HG02870 (cell line): ENCODE data around the gene BAHCC1.
"Not testable (repeated sequence)": the region's sequence is repeated elsewhere in the genome, so short reads cannot be mapped to it uniquely, and the experiment has no call there.

ENCODE experiments used
- ATAC-seq: cut with Tn5 transposase; IDR thresholded peaks from one replicate; pipeline ENCODE4 v1.9.1; 2021; ENCODE audit warnings: mild to moderate bottlenecking, moderate library complexity; ENCODE audit not compliant: unreplicated experiment

BAHCC1 gene

GRCh38 chr17:81425716-81426392 lies 30.6 kb downstream of the BAHCC1 start:
- ATAC-seq: not testable (repeated sequence)

DNA sequence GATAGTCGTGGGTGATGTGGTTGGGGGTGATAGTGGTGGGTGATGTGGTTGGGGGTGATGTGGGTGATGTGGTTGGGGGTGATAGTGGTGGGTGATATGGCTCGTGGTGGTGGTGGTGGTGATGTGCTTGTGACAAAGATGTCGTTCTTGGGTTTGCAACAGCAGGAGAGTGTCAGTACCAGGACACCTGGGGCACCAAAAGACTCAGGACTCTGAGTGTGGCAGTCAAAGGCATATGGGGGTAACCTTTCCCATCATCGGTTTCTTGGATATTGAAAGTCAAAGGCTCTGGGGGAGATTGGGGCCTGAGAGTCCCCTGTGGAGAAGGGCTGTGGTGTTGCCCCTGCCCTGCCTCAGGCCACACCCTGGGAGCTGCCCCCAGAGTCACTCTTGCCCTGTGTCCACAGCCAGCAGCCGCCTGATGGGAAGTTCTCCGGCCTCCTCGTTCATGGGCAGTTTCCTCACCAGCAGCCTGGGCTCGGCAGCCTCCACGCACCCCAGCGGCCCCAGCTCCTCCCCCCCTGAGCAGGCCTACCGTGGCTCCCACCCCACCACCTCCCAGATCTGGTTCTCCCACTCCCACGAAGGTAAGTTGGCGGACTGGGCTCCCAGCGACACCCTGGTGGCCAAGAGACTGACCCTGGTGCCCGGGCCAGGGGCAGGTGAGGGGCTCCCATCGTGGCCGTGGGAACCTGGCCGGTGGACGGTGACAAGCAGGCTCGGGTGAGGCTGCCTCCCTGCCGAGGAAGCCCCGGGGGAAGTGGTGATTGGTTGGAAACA lies 31.3 kb downstream of the BAHCC1 start:
- ATAC-seq: no peak

GRCh38 chr17:81427173-81428120 lies 32.2 kb downstream of the BAHCC1 start:
- ATAC-seq: no peak

DNA sequence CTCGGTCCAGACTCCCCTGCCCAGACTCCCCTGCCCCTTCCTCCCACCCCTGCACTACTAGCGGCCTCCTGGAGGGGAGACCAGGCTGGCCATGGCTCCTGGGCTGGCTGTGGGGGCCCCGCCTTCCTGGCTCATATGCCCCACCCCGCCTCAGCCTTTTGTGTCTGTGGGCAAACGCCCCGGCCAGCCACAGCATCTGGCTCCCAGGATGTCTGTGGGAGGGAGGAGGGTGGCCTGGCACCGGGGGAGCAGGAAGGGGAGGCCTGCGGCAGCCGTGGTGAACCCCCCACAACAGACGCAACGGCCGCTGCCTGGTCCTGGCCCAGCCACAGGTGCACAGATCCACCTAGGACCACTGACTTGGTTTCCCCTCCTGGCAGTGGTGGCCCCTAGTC lies 32.9 kb downstream of the BAHCC1 start:
- ATAC-seq: no peak

DNA sequence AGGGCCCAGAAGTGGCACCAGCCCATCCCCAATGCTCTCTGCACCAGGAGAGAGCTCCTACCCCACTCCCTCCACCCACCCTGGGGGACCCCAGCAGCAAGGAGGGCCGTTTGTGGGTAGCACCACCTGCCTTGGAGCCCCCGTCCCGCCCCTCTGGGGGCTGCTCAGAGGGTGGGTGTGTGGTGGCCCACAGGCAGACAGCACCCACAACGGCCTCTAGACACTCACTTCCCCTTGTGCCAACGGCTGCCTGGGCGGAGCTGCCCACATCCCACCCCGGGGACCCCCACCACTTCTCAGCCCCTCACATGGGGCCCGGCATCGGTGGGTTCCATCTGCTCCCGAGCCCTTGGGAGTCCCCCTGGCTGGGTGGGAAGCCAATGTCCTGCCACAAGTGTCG lies 33.3 kb downstream of the BAHCC1 start:
- ATAC-seq: no peak

GRCh38 chr17:81428948-81429774 lies 33.9 kb downstream of the BAHCC1 start:
- ATAC-seq: no peak

- no peak for ATAC-seq
Measured at GRCh38 chr17:81429821-81430551, 34.7 kb downstream of the BAHCC1 start.

- no peak for ATAC-seq
Measured at GRCh38 chr17:81431545-81432482, 36.6 kb downstream of the BAHCC1 start.

DNA sequence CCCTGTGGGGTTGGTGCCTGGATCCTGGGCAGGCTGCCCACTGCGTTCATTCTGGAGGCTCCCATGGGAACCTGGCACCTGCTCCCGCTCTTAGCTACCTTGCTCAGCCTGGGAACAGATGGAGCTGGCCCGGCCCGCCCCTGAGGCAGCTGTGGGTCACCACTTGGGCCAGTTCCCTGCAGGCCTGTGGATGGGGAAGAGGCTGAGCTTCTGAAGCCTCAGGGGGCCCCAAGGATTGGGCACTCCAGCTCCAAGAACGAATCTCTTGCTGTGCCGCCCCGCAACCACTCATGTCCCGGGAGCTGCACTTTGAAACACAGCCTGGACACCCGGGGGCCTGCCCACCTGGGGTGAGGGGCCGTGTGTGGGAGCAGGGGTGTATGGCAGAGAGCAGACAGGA lies 37.7 kb downstream of the BAHCC1 start:
- ATAC-seq: no peak

- no peak for ATAC-seq
Measured at GRCh38 chr17:81433656-81434055, 38.4 kb downstream of the BAHCC1 start.

- ATAC-seq: no peak
Measured at GRCh38 chr17:81434072-81434471, 38.8 kb downstream of the BAHCC1 start.

DNA sequence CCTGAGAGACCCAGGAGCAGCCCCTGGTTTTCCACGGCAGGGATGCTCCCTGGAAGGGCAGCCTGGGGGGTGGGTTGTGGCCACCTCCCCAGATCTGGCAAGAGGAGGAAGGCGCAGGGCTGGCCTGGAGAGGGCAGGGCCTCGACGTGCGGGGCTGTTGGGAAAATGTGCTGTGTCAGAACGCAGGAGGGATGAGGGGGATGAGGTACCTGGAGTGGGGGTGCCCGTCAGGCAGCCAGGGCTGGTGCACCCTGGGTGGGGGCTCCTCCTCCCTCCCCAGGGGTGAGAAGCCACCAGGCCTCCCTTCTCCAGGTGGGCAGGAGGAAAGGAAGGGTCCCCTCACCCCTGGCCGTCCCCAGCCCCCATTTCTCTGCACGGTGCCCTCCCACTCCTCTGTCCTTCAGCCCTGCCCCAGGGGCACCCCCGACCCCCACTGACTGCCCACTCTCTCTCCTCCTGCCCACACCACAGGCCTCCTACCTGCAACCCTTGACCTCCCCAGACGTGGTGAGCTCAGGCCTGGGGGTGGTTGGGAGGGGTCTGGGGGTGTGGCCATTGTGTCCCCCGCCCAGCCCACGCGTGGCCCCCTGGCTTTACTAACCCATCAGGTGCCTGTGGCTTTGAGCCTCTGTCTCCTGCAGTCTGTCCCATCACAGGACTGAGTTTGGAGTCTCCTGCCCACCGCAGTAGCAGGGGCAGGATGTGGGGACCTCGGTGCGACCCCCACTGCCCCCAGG lies 39.6 kb downstream of the BAHCC1 start:
- ATAC-seq: no peak

DNA sequence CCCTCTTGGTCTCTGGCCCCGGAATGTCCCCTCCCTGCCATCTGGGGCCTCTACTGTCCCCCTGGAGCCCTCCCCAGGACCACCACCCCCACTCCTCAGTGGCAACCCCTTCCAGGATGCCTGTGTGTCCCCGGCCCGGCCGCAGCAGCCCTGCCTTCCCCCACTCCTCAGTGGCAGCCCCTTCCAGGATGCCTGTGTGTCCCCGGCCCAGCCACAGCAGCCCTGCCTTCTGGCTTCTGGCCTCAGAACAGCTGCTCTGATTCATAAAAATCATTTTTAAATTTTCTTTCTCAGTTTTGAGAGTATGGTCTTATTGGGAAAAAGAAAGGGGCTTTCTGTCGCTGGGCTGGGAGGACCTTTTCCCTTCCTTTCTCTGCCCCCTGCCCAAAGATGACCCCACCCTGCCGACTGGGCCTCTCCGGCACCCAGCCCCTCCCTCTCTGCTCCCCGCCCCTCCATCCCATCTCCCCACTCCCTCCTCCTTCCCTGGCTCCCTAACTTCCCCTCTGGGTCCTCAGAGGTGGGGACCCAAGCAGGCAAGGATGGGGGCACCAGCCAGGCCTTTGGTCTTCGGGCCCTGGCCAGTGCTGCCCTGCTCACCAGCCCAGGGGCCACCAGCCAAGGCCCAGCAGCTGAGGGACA lies 40.5 kb downstream of the BAHCC1 start:
- no peak for ATAC-seq

- no peak for ATAC-seq
Measured at GRCh38 chr17:81436294-81436849, 41.1 kb downstream of the BAHCC1 start.

GRCh38 chr17:81437191-81437651 lies 42.0 kb downstream of the BAHCC1 start:
- ATAC-seq: no peak

DNA sequence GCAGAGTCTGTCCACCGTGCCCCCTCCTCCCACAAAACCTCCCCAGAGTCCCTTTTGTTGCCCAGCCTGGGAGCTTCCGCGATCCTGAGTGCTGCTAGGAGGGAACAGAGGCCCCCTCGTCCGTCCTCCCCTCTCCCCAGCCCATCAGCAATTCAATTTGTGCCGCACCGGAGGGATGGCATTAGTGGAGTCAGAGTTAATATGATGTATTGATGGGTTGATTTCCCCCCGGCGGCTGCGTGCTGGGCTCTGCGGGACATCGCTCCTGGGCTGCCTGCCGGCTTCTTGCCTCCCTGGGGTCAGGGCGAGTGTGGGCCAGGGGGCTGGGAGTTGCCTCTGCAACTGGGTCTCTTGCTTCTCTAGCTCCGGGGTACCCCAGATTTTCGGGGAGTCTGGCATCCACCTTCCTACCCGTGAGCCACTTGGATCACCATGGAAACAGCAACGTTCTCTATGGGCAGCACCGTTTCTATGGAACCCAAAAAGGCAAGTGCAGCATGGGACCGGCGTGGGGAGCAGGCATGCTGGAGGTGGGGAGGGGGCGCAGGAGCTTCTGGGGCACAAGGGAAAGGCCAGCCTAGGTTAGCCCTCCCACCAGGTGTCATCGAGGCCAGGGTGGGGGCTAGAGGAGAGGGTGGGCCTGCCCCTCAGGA lies 42.9 kb downstream of the BAHCC1 start:
- no peak for ATAC-seq

DNA sequence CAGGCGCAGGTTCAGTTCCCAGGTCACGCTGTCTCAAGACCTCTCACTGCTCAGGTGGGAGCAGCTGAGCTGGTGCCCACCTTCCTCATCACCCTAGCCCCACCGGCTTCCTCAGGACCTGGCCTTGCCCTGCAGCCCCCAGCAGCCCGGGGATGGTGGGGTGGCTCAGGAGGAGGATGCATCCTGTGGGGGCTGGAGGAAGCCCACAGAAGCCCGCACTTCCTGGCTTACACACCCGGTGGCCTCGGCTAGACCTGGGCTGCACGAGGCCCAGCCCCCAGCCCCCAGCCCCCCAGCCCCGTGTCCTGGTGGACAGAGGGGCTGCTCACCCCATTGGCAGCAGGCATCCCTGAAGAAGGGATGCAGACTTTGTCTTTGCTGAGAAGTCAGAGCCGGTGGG lies 43.4 kb downstream of the BAHCC1 start:
- no peak for ATAC-seq
